ENCODE results near the gene RPL21. TPM values are rescaled to one million over a fixed set of nuclear protein-coding genes. Genes with fewer than 3 reads are reported as not detected.

RPL21 gene
- total RNA-seq, 6 donors from 2014 or later = 158 to 853 (median 524) TPM

- 27 to 70% methylated on average over 1 of the region's 1 CpG for WGBS, 2 donors
- no peaks in the 10 kb centered on the region for H3K27me3 ChIP-seq
- TF ChIP-seq EP300 (IDR thresholded peaks at IDR 0.05) (no peak), POLR2A (IDR thresholded peaks at IDR 0.05) (no peak)
- peaks cover 0 to 4% (median 0%) of the 10 kb centered on the region in 4 donors for H3K36me3 ChIP-seq
- peaks cover 10 to 24% (median 13%) of the 10 kb centered on the region in 4 donors for H3K4me1 ChIP-seq
- DNase-seq = no peak
- ATAC-seq (ENCODE audit: low FRiP score in 2 of 2) = no peak
- no peaks in the 10 kb centered on the region for H3K9me3 ChIP-seq
- no peak overlapping the region for H3K4me3 ChIP-seq
- H3K27ac ChIP-seq = no peak overlapping the region
These were observed 23.3 kb downstream of the RPL21 start for GRCh38 chr13:27274631-27275030.

DNA sequence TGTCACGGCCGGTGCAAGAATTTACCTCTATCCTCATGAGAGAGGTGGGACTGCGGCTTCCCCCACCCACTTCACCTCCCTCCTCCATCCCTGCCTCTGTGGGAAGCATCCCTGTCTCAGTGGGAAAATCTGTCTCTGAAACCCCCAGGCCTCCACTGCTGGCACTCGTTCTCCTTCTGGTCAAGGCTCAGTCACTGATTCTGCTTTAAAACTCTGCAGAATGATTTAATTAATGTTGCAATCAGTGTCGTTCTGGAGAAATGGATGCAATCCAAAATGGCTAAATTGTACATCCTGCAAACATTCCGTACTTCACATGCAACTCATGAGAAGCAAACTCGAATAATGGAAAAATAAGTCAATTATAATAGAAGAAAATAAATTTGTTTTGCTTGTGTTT lies 24.8 kb downstream of the RPL21 start:
- peaks cover 6 to 16% (median 9%) of the 10 kb centered on the region in 4 donors for H3K4me1 ChIP-seq
- H3K9me3 ChIP-seq = no peaks in the 10 kb centered on the region
- H3K36me3 ChIP-seq = peaks cover 0 to 4% (median 0%) of the 10 kb centered on the region in 4 donors
- DNase-seq (no peak), ATAC-seq (ENCODE audit: low FRiP score in 2 of 2) (no peak)
- H3K4me3 ChIP-seq = no peak overlapping the region
- TF ChIP-seq, protein P1, sequence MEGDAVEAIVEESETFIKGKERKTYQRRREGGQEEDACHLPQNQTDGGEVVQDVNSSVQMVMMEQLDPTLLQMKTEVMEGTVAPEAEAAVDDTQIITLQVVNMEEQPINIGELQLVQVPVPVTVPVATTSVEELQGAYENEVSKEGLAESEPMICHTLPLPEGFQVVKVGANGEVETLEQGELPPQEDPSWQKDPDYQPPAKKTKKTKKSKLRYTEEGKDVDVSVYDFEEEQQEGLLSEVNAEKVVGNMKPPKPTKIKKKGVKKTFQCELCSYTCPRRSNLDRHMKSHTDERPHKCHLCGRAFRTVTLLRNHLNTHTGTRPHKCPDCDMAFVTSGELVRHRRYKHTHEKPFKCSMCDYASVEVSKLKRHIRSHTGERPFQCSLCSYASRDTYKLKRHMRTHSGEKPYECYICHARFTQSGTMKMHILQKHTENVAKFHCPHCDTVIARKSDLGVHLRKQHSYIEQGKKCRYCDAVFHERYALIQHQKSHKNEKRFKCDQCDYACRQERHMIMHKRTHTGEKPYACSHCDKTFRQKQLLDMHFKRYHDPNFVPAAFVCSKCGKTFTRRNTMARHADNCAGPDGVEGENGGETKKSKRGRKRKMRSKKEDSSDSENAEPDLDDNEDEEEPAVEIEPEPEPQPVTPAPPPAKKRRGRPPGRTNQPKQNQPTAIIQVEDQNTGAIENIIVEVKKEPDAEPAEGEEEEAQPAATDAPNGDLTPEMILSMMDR (IDR thresholded peaks at IDR 0.05) = no peak
- TF ChIP-seq POLR2AphosphoS5 (IDR thresholded peaks at IDR 0.05) (no peak), EP300 (IDR thresholded peaks at IDR 0.05) (no peak), POLR2A (IDR thresholded peaks at IDR 0.05) (no peak)
- 61 to 73% methylated on average over 6 to 7 of the region's 7 CpGs for WGBS, 2 donors
- peak overlapping the region in 1 of 4 donors; percentile 24 for H3K27ac ChIP-seq
- H3K27me3 ChIP-seq = no peaks in the 10 kb centered on the region

DNA sequence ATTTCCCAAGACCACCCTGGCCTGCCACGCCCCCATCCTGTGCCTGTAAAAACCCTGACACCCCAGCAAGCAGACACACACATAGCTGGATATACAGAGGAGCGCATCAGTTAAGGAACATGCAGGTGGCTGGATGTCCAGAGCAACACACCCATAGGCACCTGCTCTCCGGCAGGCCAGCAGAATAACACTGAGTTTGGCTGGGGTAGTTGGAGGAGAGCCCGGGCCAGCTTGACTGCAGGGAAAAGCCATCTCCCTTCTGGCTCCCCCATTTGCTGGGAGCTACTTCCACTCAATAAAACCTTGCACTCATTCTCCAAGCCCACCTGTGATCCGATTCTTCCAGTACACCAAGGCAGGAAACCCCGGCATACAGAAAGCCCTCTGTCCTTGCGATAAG lies 28.1 kb downstream of the RPL21 start:
- Histone ChIP-seq H3K36me3 (no peaks in the 10 kb centered on the region), H3K9me3 (no peaks in the 10 kb centered on the region), H3K27ac (no peak overlapping the region), H3K27me3 (no peaks in the 10 kb centered on the region), H3K4me1 (peaks cover 0 to under 1% (median 0%) of the 10 kb centered on the region in 4 donors), H3K4me3 (no peak overlapping the region)
- DNase-seq = no peak
- TF ChIP-seq EP300 (IDR thresholded peaks at IDR 0.05) = no peak
- TF ChIP-seq, protein P1 (IDR thresholded peaks at IDR 0.05) = no peak
- no peak for TF ChIP-seq POLR2A (IDR thresholded peaks at IDR 0.05)
- no peak for TF ChIP-seq POLR2AphosphoS5 (IDR thresholded peaks at IDR 0.05)
- WGBS, 2 donors = 92 to 95% methylated on average over 7 of the region's 7 CpGs
- no peak for ATAC-seq (ENCODE audit: low FRiP score in 2 of 2)

DNA sequence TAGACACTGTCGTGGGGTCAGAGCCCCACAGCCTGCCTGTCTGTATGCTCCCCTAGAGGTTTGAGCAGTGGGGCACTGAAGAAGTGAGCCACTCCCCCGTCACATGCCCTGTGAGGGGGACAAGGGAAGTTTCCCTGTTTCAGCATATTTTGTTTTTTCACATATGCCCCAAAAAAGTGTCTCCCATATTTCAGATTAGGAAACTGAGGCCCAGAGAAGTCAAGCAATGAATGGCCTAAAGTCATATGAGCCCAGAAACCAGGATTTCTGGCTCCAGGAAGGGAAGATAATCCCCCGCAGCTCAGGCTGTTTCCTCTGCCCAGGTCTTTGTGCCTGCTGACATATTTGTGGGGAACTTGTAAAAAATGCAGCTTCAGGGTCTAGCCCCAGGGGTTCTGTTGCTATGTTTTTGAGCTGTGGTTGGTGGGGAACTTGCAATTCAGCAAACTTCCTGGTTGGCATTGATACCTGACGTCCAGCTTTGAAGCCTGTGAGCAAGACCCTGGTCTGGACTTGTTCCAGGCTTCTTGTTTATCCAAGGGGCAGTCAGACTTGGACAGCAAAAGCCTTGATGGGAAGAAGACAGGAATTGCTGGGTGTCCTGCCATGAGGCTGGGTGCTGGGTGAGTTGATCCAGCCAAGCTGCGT lies 28.8 kb downstream of the RPL21 start:
- TF ChIP-seq EP300 (IDR thresholded peaks at IDR 0.05) = no peak
- TF ChIP-seq POLR2AphosphoS5 (IDR thresholded peaks at IDR 0.05) = no peak
- TF ChIP-seq, protein P1 (IDR thresholded peaks at IDR 0.05) = no peak
- no peak for TF ChIP-seq POLR2A (IDR thresholded peaks at IDR 0.05)
- Histone ChIP-seq H3K9me3 (no peaks in the 10 kb centered on the region), H3K4me3 (no peak overlapping the region), H3K27me3 (no peaks in the 10 kb centered on the region), H3K4me1 (no peaks in the 10 kb centered on the region), H3K36me3 (no peaks in the 10 kb centered on the region), H3K27ac (no peak overlapping the region)
- DNase-seq (no peak), ATAC-seq (ENCODE audit: low FRiP score in 2 of 2) (no peak)
- WGBS, 2 donors = 57 to 67% methylated on average over 2 to 5 of the region's 5 CpGs

DNA sequence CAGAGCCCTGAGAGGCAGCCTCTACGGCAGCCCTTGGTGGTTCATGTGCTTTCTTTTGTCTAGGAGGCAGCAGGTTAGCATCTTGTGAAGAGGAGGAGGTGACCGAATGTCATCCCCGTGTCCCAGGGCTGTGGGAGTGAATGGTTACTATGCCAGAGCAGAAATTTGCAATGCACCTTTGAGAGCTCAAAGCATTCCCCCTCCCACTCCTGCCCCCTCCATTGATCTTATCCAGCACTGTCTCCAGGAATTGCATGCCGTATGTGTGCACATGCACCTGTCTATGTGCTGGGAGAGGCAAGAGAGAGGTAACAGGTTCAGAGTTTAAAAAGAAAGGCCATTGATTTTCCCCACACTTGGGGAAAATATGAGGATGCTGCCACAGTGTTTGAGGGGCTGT lies 29.5 kb downstream of the RPL21 start:
- no peak for ATAC-seq (ENCODE audit: low FRiP score in 2 of 2)
- WGBS, 2 donors = 84 to 90% methylated on average over 3 to 4 of the region's 4 CpGs
- Histone ChIP-seq H3K4me3 (no peak overlapping the region), H3K36me3 (no peaks in the 10 kb centered on the region), H3K9me3 (no peaks in the 10 kb centered on the region), H3K27ac (no peak overlapping the region), H3K27me3 (no peaks in the 10 kb centered on the region), H3K4me1 (no peaks in the 10 kb centered on the region)
- TF ChIP-seq POLR2A (IDR thresholded peaks at IDR 0.05) (no peak), EP300 (IDR thresholded peaks at IDR 0.05) (no peak), POLR2AphosphoS5 (IDR thresholded peaks at IDR 0.05) (no peak)
- TF ChIP-seq, protein P1 (IDR thresholded peaks at IDR 0.05) = no peak
- DNase-seq = no peak
